Fibroblast of skin of scalp (primary cell): ENCODE measurements around the gene SHISA5. TPM values are rescaled to one million over a fixed set of nuclear protein-coding genes. Genes with fewer than 3 reads are reported as not detected.
A peak's percentile ranks its signal among the peaks of the same experiment; 100 is the strongest.
"Not testable (repeated sequence)": the region's sequence is repeated elsewhere in the genome, so short reads cannot be mapped to it uniquely, and the experiment has no call there.

Source experiments
- DNase-seq: peaks from one replicate; pipeline ENCODE4 v3.0.0-alpha.2; 2013
- polyA plus RNA-seq, 2 experiments: library from polyadenylated mRNA; unstranded; fragments of 120-200 nt; gene quantifications; one replicate each; pipeline ENCODE4 v1.2.1, GENCODE V29; 2013; ENCODE audit not compliant: insufficient read length in 2 of 2

The SHISA5 gene
- polyA plus RNA-seq (2013, experiment 1 of 2; ENCODE audit: insufficient read length) = 167 TPM
- polyA plus RNA-seq (2013, experiment 2 of 2; ENCODE audit: insufficient read length) = 165 TPM

- DNase-seq = peak; percentile 77
Observed at GRCh38 chr3:48504051-48504946, at the start of gene SHISA5. TSS of gene SHISA5 (minus strand) at chr3:48504174. CDS start at chr3:48504094, 80 bp downstream.

GRCh38 chr3:48553361-48553760 lies 49.4 kb upstream of the SHISA5 start:
- no peak for DNase-seq

GRCh38 chr3:48552111-48552951 lies 48.4 kb upstream of the SHISA5 start:
- DNase-seq = no peak

GRCh38 chr3:48551651-48552050 lies 47.7 kb upstream of the SHISA5 start:
- DNase-seq = not testable (repeated sequence)

- DNase-seq = peak; percentile 74
Observed at GRCh38 chr3:48548729-48549705, 45.0 kb upstream of the SHISA5 start.

- no peak for DNase-seq
Observed at GRCh38 chr3:48548126-48548525, 44.2 kb upstream of the SHISA5 start.

- no peak for DNase-seq
Observed at GRCh38 chr3:48546203-48546829, 42.3 kb upstream of the SHISA5 start.

- DNase-seq = no peak
Observed at GRCh38 chr3:48544141-48544540, 40.2 kb upstream of the SHISA5 start.

- DNase-seq = no peak
Observed at GRCh38 chr3:48543271-48543866, 39.4 kb upstream of the SHISA5 start.

GRCh38 chr3:48538451-48538850 lies 34.5 kb upstream of the SHISA5 start:
- no peak for DNase-seq

- no peak for DNase-seq
Observed at GRCh38 chr3:48536785-48537184, 32.8 kb upstream of the SHISA5 start.

- no peak for DNase-seq
Observed at GRCh38 chr3:48536116-48536515, 32.1 kb upstream of the SHISA5 start.

- no peak for DNase-seq
Observed at GRCh38 chr3:48535578-48535977, 31.6 kb upstream of the SHISA5 start.

- DNase-seq = no peak
Observed at GRCh38 chr3:48532977-48533337, 29.0 kb upstream of the SHISA5 start.

- DNase-seq = no peak
Observed at GRCh38 chr3:48532271-48532976, 28.4 kb upstream of the SHISA5 start.

- DNase-seq = not testable (repeated sequence)
Observed at GRCh38 chr3:48530701-48531100, 26.7 kb upstream of the SHISA5 start.

GRCh38 chr3:48528754-48529153 lies 24.8 kb upstream of the SHISA5 start:
- DNase-seq = no peak

GRCh38 chr3:48528048-48528447 lies 24.1 kb upstream of the SHISA5 start:
- DNase-seq = no peak

GRCh38 chr3:48524970-48525369 lies 21.0 kb upstream of the SHISA5 start:
- no peak for DNase-seq

GRCh38 chr3:48521635-48522034 lies 17.7 kb upstream of the SHISA5 start:
- DNase-seq = no peak

- no peak for DNase-seq
Observed at GRCh38 chr3:48519277-48519643, 15.3 kb upstream of the SHISA5 start.
